Fibroblast of skin of left biceps (primary cell): ENCODE data around the gene ING5.

ENCODE experiments used
- DNase-seq, 2 experiments: peaks; one replicate each; pipeline ENCODE4 v3.0.0-alpha.2; 2013; ENCODE audit warnings: low read depth in 2 of 2

Gene ING5

GRCh38 chr2:241672243-241673188 is 29.3 kb upstream of the ING5 start:
- DNase-seq: no peak

- DNase-seq: no peak
Observed at GRCh38 chr2:241673189-241673663, 28.6 kb upstream of the ING5 start.

- DNase-seq: no peak
Observed at GRCh38 chr2:241673797-241674725, 27.8 kb upstream of the ING5 start.

GRCh38 chr2:241675885-241676284 is 26.0 kb upstream of the ING5 start:
- no peak for DNase-seq

GRCh38 chr2:241676665-241677064 is 25.2 kb upstream of the ING5 start:
- no peak for DNase-seq

GRCh38 chr2:241677392-241677791 is 24.4 kb upstream of the ING5 start:
- no peak for DNase-seq

- DNase-seq: no peak
Observed at GRCh38 chr2:241678307-241678706, 23.5 kb upstream of the ING5 start.

GRCh38 chr2:241678784-241679540 is 22.9 kb upstream of the ING5 start:
- no peak for DNase-seq

- DNase-seq: no peak
Observed at GRCh38 chr2:241680044-241680443, 21.8 kb upstream of the ING5 start.

- peak; percentile 39 to 46 for DNase-seq
Observed at GRCh38 chr2:241680827-241681599, 20.8 kb upstream of the ING5 start.

GRCh38 chr2:241686324-241686649 is 15.6 kb upstream of the ING5 start:
- no peak for DNase-seq

- peak; percentile 90 to 91 for DNase-seq
Observed at GRCh38 chr2:241686650-241687425, 15.0 kb upstream of the ING5 start, which contains the start of gene DTYMK. Gene DTYMK, minus strand, starts transcription at chr2:241686815. Its CDS starts 32 bp downstream, at chr2:241686783.

GRCh38 chr2:241689306-241689705 is 12.5 kb upstream of the ING5 start:
- DNase-seq: no peak

GRCh38 chr2:241690202-241690717 is 11.6 kb upstream of the ING5 start:
- DNase-seq: no peak

GRCh38 chr2:241692448-241692847 is 9.4 kb upstream of the ING5 start:
- peak; percentile 40 to 42 for DNase-seq

- peak; percentile 52 to 65 for DNase-seq
Observed at GRCh38 chr2:241695651-241696050, 6.2 kb upstream of the ING5 start.

- no peak for DNase-seq
Observed at GRCh38 chr2:241701149-241701398, 765 bp upstream of the ING5 start.

- peak; percentile 46 for DNase-seq
Observed at GRCh38 chr2:241702155-241703031, 554 bp downstream of the ING5 start.

GRCh38 chr2:241703032-241703604 is 1.3 kb downstream of the ING5 start:
- DNase-seq: no peak
